Measurements from ENCODE around the gene MRPS7. TPM values are rescaled to one million over a fixed set of nuclear protein-coding genes. Genes with fewer than 3 reads are reported as not detected.
"Not testable (repeated sequence)": the region's sequence is repeated elsewhere in the genome, so short reads cannot be mapped to it uniquely, and the experiment has no call there.

MRPS7 gene
- total RNA-seq, 2 donors from 2014 or later: 29.0 to 33.2 TPM

DNA sequence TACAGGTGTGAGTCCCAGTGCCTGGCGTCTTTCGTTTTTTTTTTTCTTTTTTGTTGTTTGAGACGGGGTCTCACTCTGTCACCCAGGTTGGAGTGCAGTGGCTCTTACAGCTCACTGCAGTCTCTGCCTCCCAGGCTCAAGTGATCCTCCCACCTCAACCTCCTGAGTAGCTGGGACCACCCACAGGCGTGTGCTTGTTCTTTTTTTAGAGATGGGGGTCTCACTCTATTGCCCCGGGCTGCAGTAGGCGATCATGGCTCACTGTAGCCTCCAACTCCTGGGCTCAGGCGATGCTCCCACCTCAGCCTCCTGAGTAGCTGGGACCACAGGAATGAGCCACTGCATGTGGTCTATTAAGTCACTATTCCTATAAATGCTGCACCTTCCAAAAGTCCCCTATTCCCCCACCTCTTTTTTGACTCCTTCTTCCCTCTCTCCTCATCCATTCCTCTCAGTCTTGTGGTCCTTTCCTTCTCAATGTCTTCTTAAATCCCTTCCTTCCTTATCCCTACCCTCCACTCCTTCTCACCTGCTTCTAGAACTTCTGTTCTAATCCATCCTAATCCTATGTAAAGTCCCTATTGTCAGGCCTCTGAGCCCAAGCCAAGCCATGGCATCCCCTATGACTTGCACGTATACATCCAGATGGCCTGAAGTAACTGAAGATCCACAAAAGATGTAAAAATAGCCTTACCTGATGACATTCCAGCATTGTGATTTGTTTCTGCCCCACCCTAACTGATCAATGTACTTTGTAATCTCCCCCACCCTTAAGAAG lies 9.5 kb upstream of the MRPS7 start:
- peaks cover 10 to 18% of the 10 kb centered on the region in 2 donors for H3K4me1 ChIP-seq (ENCODE audit: control insufficient read depth in 1 of 2, low read depth in 2 of 2)
- TF ChIP-seq, protein P1, sequence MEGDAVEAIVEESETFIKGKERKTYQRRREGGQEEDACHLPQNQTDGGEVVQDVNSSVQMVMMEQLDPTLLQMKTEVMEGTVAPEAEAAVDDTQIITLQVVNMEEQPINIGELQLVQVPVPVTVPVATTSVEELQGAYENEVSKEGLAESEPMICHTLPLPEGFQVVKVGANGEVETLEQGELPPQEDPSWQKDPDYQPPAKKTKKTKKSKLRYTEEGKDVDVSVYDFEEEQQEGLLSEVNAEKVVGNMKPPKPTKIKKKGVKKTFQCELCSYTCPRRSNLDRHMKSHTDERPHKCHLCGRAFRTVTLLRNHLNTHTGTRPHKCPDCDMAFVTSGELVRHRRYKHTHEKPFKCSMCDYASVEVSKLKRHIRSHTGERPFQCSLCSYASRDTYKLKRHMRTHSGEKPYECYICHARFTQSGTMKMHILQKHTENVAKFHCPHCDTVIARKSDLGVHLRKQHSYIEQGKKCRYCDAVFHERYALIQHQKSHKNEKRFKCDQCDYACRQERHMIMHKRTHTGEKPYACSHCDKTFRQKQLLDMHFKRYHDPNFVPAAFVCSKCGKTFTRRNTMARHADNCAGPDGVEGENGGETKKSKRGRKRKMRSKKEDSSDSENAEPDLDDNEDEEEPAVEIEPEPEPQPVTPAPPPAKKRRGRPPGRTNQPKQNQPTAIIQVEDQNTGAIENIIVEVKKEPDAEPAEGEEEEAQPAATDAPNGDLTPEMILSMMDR (IDR thresholded peaks at IDR 0.05): no peak
- no peaks in the 10 kb centered on the region for H3K27me3 ChIP-seq (replicated peaks; ENCODE audit: insufficient read depth)
- H3K4me3 ChIP-seq: no peak overlapping the region
- H3K36me3 ChIP-seq: no peaks in the 10 kb centered on the region
- ATAC-seq (ENCODE audit: insufficient number of reproducible peaks, low FRiP score, low read depth): no peak
- DNase-seq (ENCODE audit: low spot score): no peak
- no peaks in the 10 kb centered on the region for H3K9me3 ChIP-seq
- no peak overlapping the region for H3K27ac ChIP-seq

DNA sequence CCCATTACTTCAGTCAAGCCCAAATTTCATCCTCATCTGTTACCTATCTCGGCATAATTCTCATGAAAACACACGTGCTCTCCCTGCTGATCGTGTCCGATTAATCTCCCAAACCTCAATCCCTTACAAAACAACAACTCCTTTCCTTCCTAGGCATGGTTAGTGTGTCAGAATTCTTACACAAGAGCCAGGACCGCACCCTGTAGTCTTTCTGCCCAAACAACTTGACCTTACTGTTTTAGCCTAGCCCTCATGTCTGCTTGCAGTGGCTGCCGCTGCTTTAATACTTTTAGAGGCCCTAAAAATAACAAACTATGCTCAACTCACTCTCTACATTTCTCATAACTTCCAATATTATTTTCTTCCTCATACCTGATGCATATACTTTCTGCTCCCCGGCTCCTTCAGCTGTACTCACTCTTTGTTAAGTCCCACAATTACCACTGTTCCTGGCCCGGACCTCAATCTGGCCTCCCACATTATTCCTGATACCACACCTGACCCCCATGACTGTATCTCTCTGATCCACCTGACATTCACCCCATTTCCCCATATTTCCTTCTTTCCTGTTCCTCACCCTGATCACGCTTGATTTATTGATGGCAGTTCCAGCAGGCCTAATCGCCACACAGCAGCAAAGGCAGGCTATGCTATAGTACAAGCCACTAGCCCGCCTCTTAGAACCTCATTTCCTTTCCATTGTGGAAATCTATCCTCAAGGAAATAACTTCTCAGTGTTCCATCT lies 5.6 kb upstream of the MRPS7 start:
- H3K36me3 ChIP-seq; ATAC-seq (ENCODE audit: insufficient number of reproducible peaks, low FRiP score, low read depth); H3K4me3 ChIP-seq; H3K27ac ChIP-seq; H3K27me3 ChIP-seq (replicated peaks; ENCODE audit: insufficient read depth); DNase-seq (ENCODE audit: low spot score); H3K9me3 ChIP-seq: not testable (repeated sequence)
- peaks cover 10 to 20% of the 10 kb centered on the region in 2 donors for H3K4me1 ChIP-seq (ENCODE audit: control insufficient read depth in 1 of 2, low read depth in 2 of 2)

DNA sequence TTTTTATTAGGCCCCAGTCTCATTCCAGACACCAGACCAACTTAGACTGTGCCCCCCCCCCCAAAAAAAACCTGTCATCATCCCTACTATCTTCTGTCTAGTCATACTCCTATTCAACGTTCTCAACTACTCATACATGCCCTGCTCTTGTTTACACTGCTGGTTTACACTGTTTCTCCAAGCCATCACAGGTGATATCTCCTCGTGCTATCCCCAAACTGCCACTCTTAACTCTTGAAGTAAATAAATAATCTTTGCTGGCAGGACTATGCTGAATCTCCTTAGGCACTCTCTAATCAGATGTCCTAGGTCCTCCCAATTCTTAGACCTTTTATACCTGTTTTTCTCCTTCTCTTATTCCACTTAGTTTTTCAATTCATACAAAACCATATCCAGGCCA lies 4.5 kb upstream of the MRPS7 start:
- H3K36me3 ChIP-seq; H3K27ac ChIP-seq; H3K4me3 ChIP-seq; H3K27me3 ChIP-seq (replicated peaks; ENCODE audit: insufficient read depth); H3K9me3 ChIP-seq; ATAC-seq (ENCODE audit: insufficient number of reproducible peaks, low FRiP score, low read depth); DNase-seq (ENCODE audit: low spot score): not testable (repeated sequence)
- peaks cover 10 to 21% of the 10 kb centered on the region in 2 donors for H3K4me1 ChIP-seq (ENCODE audit: control insufficient read depth in 1 of 2, low read depth in 2 of 2)

DNA sequence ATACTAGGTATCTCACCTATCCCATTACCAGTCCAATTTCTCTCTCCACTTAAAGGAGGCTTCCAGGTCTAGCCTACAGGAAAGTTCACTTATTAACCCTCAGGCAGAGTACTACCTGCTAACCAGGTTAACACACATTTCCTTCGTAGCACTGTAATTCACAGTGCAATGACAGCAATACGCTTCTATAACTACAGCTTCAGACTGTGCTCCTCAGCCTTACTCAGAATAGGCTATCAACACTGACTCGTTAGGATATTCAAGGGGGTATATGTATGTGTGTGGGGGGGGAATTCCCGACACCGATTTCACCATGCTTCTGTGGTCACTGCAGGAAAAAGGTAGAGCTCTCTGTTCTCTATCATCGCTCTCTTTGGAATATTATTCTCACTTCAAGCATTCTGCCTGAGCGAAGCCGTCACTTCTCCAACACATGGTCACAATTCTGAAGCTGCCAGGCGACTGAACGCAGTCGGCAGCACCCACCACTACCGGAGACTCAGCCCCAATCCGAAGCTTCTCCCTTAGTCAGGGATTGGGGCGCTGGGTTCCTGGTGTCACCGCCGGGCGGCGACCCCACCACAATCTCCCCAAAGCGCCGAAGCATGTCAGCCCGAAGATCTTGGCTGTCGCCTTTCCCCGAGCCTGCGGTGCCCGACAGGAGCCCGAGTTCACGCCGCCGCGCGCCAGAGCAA lies 891 bp upstream of the MRPS7 start:
- peak overlapping the region; percentile 93 to 98 for H3K27ac ChIP-seq
- TF ChIP-seq, protein P1 (IDR thresholded peaks at IDR 0.05): no peak
- peak overlapping the region; percentile 94 for H3K4me3 ChIP-seq
- no peak for ATAC-seq (ENCODE audit: insufficient number of reproducible peaks, low FRiP score, low read depth)
- no peak for DNase-seq (ENCODE audit: low spot score)
- H3K9me3 ChIP-seq: no peaks in the 10 kb centered on the region
- H3K4me1 ChIP-seq (ENCODE audit: control insufficient read depth in 1 of 2, low read depth in 2 of 2): peaks cover 17 to 27% of the 10 kb centered on the region in 2 donors
- peaks cover 5% of the 10 kb centered on the region for H3K36me3 ChIP-seq
- no peaks in the 10 kb centered on the region for H3K27me3 ChIP-seq (replicated peaks; ENCODE audit: insufficient read depth)

DNA sequence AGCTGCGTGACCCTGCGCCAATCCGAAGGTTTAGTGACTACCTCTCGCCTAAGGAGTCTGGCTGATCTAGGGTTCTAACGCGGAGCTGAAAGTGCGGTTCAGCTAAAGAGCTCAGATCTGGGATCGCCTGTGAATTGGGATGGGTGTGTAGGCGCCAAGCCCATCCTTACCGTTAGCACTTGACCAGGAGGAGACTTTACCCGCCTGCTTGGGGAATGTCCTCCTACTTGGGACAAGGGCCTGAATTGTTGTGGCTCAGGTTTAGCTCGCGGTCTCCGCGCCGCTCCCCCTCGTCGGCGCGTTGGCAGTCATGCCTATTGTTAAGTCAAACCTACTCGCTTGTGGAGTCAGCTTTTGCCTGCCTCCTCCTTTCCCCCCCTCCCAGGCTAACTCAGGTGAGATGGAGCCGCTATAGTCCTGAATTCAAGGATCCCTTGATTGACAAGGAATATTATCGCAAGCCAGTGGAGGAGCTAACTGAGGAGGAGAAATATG lies 480 bp downstream of the MRPS7 start:
- Histone ChIP-seq H3K27me3 (replicated peaks; ENCODE audit: insufficient read depth) (no peaks in the 10 kb centered on the region), H3K4me1 (ENCODE audit: control insufficient read depth in 1 of 2, low read depth in 2 of 2) (peaks cover 17 to 27% of the 10 kb centered on the region in 2 donors), H3K27ac (peak overlapping the region; percentile 93 to 98), H3K36me3 (peaks cover 19% of the 10 kb centered on the region), H3K9me3 (no peaks in the 10 kb centered on the region), H3K4me3 (peak overlapping the region; percentile 94)
- TF ChIP-seq, protein P1 (IDR thresholded peaks at IDR 0.05): no peak
- ATAC-seq (ENCODE audit: insufficient number of reproducible peaks, low FRiP score, low read depth): no peak
- no peak for DNase-seq (ENCODE audit: low spot score)

All from thoracic aorta (tissue), 2 donors.